Fibroblast of lung (primary cell): ENCODE data around the gene MT1A. TPM values are rescaled to one million over a fixed set of nuclear protein-coding genes. Genes with fewer than 3 reads are reported as not detected.

Source experiments
- DNase-seq, 2 donors: peaks; one replicate each; pipeline versions ENCODE4 v3.0.0 to v3.0.0-alpha.2; 2010; ENCODE audit warnings: low read depth in 2 of 2
- H2AFZ ChIP-seq: 2 replicates; pipeline ENCODE4 v1.5.1; 2012; ENCODE audit warnings: low read length, control low read depth, inconsistent platforms
- H3K27ac ChIP-seq: 2 replicates; pipeline ENCODE4 v1.5.1; 2011; ENCODE audit warnings: low read length, control low read depth; ENCODE audit not compliant: insufficient read depth
- H3K27me3 ChIP-seq: 2 replicates; pipeline ENCODE4 v1.5.1; 2011; ENCODE audit warnings: mild to moderate bottlenecking, low read length; ENCODE audit not compliant: control insufficient read depth, insufficient read depth
- H3K36me3 ChIP-seq: 2 replicates; pipeline ENCODE4 v1.5.1; 2011; ENCODE audit warnings: low read length; ENCODE audit not compliant: control insufficient read depth, insufficient read depth
- H3K4me1 ChIP-seq: 2 replicates; pipeline ENCODE4 v1.5.1; 2011; ENCODE audit warnings: low read length; ENCODE audit not compliant: control insufficient read depth, insufficient read depth; ENCODE audit errors: extremely low read depth
- H3K4me2 ChIP-seq: 2 replicates; pipeline ENCODE4 v1.5.1; 2011; ENCODE audit warnings: low read length, control low read depth; ENCODE audit not compliant: insufficient read depth; ENCODE audit errors: extremely low read depth
- H3K4me3 ChIP-seq, 4 experiments: fragments of 200-600 bp in 1 of 4; sonication (generic) in 1 of 4; replicated peaks in 1 of 4; 2 replicates each; pipeline ENCODE4 v1.5.1; 2011 to 2016; ENCODE audit warnings: low read length in 4 of 4, low read depth in 3 of 4, mild to moderate bottlenecking in 3 of 4, control low read depth in 2 of 4, inconsistent platforms in 1 of 4, mixed read lengths in 1 of 4; ENCODE audit not compliant: insufficient read depth in 1 of 4; ENCODE audit errors: control extremely low read depth in 1 of 4
- H3K79me2 ChIP-seq: 2 replicates; pipeline ENCODE4 v1.5.1; 2012; ENCODE audit warnings: mild to moderate bottlenecking, low read length, inconsistent platforms; ENCODE audit not compliant: control insufficient read depth, insufficient read depth
- H3K9ac ChIP-seq: 2 replicates; pipeline ENCODE4 v1.5.1; 2011; ENCODE audit warnings: mild to moderate bottlenecking, low read length, control low read depth; ENCODE audit not compliant: insufficient read depth
- H3K9me3 ChIP-seq: 2 replicates; pipeline ENCODE4 v1.5.1; 2012; ENCODE audit warnings: low read depth, low read length; ENCODE audit not compliant: control insufficient read depth, insufficient read depth
- H4K20me1 ChIP-seq: 2 replicates; pipeline ENCODE4 v1.5.1; 2011; ENCODE audit warnings: low read length; ENCODE audit not compliant: control insufficient read depth, insufficient read depth; ENCODE audit errors: extremely low read depth
- EZH2 ChIP-seq: IDR thresholded peaks from 2 replicates; pipeline ENCODE4 v1.5.1; 2012; ENCODE audit warnings: low read length, control low read depth, mild to moderate bottlenecking; ENCODE audit errors: missing control alignments
- polyA plus RNA-seq, 2 donors: library from polyadenylated mRNA; depleted of rRNA in 1 of 2; stranded (reverse) in 1 of 2; unstranded in 1 of 2; fragments of >200 nt; gene quantifications; 2 replicates each; pipeline ENCODE4 v1.2.1, GENCODE V29; 2011 to 2012; ENCODE audit warnings: missing spikeins in 1 of 2
- total RNA-seq: library from RNA; depleted of rRNA; stranded (reverse); fragments of >200 nt; gene quantifications from 2 replicates; pipeline ENCODE4 v1.2.1, GENCODE V29; 2014
- TF ChIP-seq, protein P1 (sequence below), 2 donors: IDR thresholded peaks in 1 of 2; conservative IDR thresholded peaks in 1 of 2; 1 replicate in 1 of 2; 2 replicates in 1 of 2; pipeline ENCODE4 v1.5.1; 2011 to 2012; ENCODE audit warnings: low read length in 2 of 2, control low read depth in 1 of 2, inconsistent platforms in 1 of 2, low read depth in 1 of 2, mild to moderate bottlenecking in 1 of 2

MT1A gene
- total and polyA plus RNA-seq, 2 donors (not counting 1 experiment from before 2014, with no cell fraction given) = 2.9 to 5.3 TPM

DNA sequence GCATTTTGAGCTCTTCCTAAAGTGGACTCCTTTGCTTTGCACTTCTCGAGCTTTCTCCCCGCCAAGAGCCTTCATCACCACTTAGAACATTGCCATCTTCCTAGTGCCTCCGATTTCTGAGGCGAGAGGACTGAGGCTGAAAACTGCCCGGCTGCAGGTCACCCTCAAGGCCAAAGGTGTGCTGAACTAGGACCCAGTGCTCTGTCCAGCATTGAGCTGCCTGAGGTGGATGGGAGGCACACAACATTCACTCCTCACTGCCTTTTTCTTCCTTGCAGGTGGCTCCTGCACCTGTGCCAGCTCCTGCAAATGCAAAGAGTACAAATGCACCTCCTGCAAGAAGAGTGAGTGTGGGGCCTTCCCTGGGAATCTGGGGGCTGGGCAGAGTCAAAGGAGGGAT is 5.4 kb downstream of the MT1A start:
- Histone ChIP-seq H3K4me2 (no peak overlapping the region), H3K4me3 (no peak overlapping the region), H2AFZ (no peak overlapping the region), H3K27ac (no peak overlapping the region), H3K27me3 (peaks cover 21% of the 10 kb centered on the region), H3K9ac (no peak overlapping the region), H3K79me2 (no peaks in the 10 kb centered on the region), H4K20me1 (no peaks in the 10 kb centered on the region), H3K9me3 (no peaks in the 10 kb centered on the region), H3K4me1 (no peaks in the 10 kb centered on the region), H3K36me3 (no peaks in the 10 kb centered on the region)
- TF ChIP-seq, protein P1, sequence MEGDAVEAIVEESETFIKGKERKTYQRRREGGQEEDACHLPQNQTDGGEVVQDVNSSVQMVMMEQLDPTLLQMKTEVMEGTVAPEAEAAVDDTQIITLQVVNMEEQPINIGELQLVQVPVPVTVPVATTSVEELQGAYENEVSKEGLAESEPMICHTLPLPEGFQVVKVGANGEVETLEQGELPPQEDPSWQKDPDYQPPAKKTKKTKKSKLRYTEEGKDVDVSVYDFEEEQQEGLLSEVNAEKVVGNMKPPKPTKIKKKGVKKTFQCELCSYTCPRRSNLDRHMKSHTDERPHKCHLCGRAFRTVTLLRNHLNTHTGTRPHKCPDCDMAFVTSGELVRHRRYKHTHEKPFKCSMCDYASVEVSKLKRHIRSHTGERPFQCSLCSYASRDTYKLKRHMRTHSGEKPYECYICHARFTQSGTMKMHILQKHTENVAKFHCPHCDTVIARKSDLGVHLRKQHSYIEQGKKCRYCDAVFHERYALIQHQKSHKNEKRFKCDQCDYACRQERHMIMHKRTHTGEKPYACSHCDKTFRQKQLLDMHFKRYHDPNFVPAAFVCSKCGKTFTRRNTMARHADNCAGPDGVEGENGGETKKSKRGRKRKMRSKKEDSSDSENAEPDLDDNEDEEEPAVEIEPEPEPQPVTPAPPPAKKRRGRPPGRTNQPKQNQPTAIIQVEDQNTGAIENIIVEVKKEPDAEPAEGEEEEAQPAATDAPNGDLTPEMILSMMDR (conservative IDR thresholded peaks at IDR 0.05 in 1 of 2, IDR thresholded peaks at IDR 0.05 in 1 of 2; ENCODE audit: low read depth in 1 of 2, low read length in 2 of 2) = no peak
- no peak for TF ChIP-seq EZH2
- no peak for DNase-seq

DNA sequence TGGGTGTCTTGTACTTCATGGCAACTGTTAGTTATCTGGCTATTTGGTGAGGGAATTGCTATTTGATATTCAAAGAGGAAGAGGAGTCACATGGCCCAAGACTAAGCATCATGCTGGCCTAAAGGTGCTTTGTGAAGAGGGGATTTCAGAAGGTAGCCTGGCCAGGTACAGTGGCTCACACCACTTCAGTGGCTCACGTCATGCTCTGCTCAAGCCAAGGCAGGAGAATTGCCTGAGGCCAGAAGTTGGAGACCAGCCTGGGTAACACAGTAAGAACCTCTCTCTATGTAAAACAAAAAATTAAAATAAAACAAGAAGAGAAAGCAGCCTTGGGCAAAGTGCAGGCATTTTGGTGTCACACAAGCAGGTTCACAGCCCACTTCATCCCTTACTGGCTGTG is 6.8 kb downstream of the MT1A start:
- Histone ChIP-seq H3K4me1 (no peaks in the 10 kb centered on the region), H3K4me3 (no peak overlapping the region), H2AFZ (no peak overlapping the region), H3K4me2 (no peak overlapping the region), H3K36me3 (no peaks in the 10 kb centered on the region), H3K27me3 (peaks cover 25% of the 10 kb centered on the region), H3K79me2 (no peaks in the 10 kb centered on the region), H3K9me3 (no peaks in the 10 kb centered on the region), H4K20me1 (no peaks in the 10 kb centered on the region), H3K9ac (no peak overlapping the region), H3K27ac (no peak overlapping the region)
- TF ChIP-seq, protein P1 (conservative IDR thresholded peaks at IDR 0.05 in 1 of 2, IDR thresholded peaks at IDR 0.05 in 1 of 2; ENCODE audit: low read depth in 1 of 2, low read length in 2 of 2) = no peak
- TF ChIP-seq EZH2 = no peak
- no peak for DNase-seq

DNA sequence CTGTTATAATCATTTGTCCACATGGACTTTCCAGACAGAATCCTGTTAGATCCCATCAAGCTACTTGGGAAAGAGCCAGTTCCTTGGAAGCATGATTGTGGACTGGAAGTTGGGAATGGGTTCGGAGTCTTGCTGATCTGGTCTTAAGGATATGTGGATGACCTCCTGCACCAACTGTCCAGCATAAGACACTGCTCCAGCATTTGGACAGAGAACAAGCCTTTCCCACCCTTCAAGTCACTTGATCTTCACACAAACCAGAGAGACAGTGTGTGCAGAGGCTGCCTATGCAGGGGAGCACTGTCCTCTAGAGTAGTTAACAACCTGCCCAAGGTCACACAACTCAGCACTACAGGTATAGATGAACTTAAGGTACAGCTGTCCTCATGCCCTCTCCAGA is 7.4 kb downstream of the MT1A start:
- TF ChIP-seq EZH2 = no peak
- TF ChIP-seq, protein P1 (conservative IDR thresholded peaks at IDR 0.05 in 1 of 2, IDR thresholded peaks at IDR 0.05 in 1 of 2; ENCODE audit: low read depth in 1 of 2, low read length in 2 of 2) = no peak
- no peak overlapping the region for H3K27ac ChIP-seq
- no peaks in the 10 kb centered on the region for H3K36me3 ChIP-seq
- H3K9ac ChIP-seq = no peak overlapping the region
- no peaks in the 10 kb centered on the region for H4K20me1 ChIP-seq
- H3K4me3 ChIP-seq = no peak overlapping the region
- H3K79me2 ChIP-seq = no peaks in the 10 kb centered on the region
- H3K4me1 ChIP-seq = no peaks in the 10 kb centered on the region
- no peak for DNase-seq
- peaks cover 25% of the 10 kb centered on the region for H3K27me3 ChIP-seq
- no peak overlapping the region for H3K4me2 ChIP-seq
- no peak overlapping the region for H2AFZ ChIP-seq
- H3K9me3 ChIP-seq = no peaks in the 10 kb centered on the region
